ENCODE results near the gene PTPRD.

DNA sequence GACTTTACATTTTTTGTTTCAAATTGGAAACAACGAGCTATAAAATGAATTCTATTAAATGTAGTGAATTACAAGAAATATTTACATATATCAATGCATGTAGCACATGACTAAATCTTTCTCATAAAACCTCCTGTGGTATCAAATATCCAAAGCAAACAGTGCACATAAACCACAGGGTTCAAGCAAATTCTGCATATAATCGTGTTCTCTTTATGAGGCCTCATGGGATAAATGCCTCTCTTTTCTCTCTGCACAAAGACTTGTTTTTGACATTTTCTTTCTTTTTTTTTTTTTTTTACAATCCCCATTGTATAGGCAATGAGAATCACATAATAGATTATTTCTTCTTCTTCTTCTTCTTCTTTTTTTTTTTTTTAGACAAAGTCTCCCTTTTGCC lies 1696.0 kb downstream of the PTPRD start:
- no peak for TF ChIP-seq CTCF (IDR thresholded peaks at IDR 0.05)
- no peak for TF ChIP-seq POLR2A (IDR thresholded peaks at IDR 0.05)
